Measurements from ENCODE around the gene CFB.

DNA sequence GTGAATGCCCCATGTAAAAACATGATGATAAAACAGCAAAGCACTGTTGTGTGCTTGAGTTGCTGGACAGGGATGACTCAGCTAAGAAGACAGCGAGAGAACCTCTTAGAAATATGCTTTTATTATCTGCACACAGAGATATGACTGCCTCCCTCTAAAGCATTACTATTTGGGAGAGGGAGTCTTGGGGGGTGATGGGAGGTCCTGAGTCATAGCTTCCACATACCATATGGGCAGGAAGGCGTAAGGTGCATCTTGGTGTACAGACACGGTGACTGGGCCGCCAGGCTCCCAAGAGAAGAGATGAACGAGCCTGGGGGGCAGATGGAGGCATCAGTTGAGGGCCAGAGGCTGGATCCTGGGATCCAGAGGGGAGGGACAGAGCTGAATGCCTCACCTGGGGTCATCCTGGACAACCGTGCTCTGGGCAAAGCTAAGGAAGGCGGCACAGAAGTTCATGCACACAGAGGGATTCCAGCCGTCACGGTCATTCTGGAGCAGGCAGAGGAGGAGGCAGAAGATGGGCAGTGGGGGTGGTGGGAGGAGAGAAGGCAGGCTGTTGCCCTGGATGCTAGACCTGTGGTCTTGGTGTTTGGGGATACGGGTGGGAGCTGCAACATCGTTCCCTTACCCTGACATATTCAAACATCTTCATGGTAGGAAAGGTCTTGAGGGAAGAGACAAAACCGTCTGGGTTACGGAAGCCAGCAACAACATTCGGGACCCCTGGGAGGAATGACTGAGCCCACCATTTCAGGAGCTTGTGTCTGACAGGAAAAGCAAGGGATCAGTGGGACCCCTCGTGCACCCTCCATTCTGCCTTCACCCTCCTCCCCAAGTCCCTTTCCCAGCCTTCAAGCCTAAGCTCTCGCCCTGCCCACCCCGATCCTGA lies 24.1 kb downstream of the CFB start:
- TF ChIP-seq, protein P1, sequence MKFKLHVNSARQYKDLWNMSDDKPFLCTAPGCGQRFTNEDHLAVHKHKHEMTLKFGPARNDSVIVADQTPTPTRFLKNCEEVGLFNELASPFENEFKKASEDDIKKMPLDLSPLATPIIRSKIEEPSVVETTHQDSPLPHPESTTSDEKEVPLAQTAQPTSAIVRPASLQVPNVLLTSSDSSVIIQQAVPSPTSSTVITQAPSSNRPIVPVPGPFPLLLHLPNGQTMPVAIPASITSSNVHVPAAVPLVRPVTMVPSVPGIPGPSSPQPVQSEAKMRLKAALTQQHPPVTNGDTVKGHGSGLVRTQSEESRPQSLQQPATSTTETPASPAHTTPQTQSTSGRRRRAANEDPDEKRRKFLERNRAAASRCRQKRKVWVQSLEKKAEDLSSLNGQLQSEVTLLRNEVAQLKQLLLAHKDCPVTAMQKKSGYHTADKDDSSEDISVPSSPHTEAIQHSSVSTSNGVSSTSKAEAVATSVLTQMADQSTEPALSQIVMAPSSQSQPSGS (CRISPR knock-in tag; IDR thresholded peaks at IDR 0.05; ENCODE audit: borderline replicate concordance, low read depth): no peak
- TF ChIP-seq, protein P2, sequence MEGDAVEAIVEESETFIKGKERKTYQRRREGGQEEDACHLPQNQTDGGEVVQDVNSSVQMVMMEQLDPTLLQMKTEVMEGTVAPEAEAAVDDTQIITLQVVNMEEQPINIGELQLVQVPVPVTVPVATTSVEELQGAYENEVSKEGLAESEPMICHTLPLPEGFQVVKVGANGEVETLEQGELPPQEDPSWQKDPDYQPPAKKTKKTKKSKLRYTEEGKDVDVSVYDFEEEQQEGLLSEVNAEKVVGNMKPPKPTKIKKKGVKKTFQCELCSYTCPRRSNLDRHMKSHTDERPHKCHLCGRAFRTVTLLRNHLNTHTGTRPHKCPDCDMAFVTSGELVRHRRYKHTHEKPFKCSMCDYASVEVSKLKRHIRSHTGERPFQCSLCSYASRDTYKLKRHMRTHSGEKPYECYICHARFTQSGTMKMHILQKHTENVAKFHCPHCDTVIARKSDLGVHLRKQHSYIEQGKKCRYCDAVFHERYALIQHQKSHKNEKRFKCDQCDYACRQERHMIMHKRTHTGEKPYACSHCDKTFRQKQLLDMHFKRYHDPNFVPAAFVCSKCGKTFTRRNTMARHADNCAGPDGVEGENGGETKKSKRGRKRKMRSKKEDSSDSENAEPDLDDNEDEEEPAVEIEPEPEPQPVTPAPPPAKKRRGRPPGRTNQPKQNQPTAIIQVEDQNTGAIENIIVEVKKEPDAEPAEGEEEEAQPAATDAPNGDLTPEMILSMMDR (IDR thresholded peaks at IDR 0.05): no peak
- TF ChIP-seq, protein P3, sequence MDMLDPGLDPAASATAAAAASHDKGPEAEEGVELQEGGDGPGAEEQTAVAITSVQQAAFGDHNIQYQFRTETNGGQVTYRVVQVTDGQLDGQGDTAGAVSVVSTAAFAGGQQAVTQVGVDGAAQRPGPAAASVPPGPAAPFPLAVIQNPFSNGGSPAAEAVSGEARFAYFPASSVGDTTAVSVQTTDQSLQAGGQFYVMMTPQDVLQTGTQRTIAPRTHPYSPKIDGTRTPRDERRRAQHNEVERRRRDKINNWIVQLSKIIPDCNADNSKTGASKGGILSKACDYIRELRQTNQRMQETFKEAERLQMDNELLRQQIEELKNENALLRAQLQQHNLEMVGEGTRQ (CRISPR knock-in tag; IDR thresholded peaks at IDR 0.05): no peak
- TF ChIP-seq ATF1 (CRISPR knock-in tag; IDR thresholded peaks at IDR 0.05): no peak
